Stimulated activated CD4-positive, alpha-beta T cell treated with anti-CD3 and anti-CD28 coated beads, Interleukin-2, amount 100 ng/mL, for 4 hours (primary cell): Measurements from ENCODE around the gene CASR.

ENCODE experiments used
- DNase-seq: peaks from one replicate; pipeline ENCODE4 v3.0.0-alpha.2; 2020; ENCODE audit warnings: low read depth

CASR gene

GRCh38 chr3:122215592-122216298 is 32.3 kb downstream of the CASR start:
- no peak for DNase-seq

- DNase-seq: no peak
These were observed 34.4 kb downstream of the CASR start for GRCh38 chr3:122217901-122218300.

- no peak for DNase-seq
These were observed 35.9 kb downstream of the CASR start for GRCh38 chr3:122219242-122219872.

GRCh38 chr3:122227036-122227781 is 43.7 kb downstream of the CASR start:
- DNase-seq: no peak

- no peak for DNase-seq
These were observed 46.7 kb downstream of the CASR start for GRCh38 chr3:122230174-122230573.

- no peak for DNase-seq
These were observed 48.1 kb downstream of the CASR start for GRCh38 chr3:122231465-122232157.

- DNase-seq: no peak
These were observed 49.0 kb downstream of the CASR start for GRCh38 chr3:122232485-122232884.

- no peak for DNase-seq
These were observed 49.9 kb downstream of the CASR start for GRCh38 chr3:122233101-122233952.

GRCh38 chr3:122234117-122234516 is 50.6 kb downstream of the CASR start:
- DNase-seq: no peak

- DNase-seq: no peak
These were observed 51.7 kb downstream of the CASR start for GRCh38 chr3:122235147-122235546.

GRCh38 chr3:122239112-122239511 is 55.6 kb downstream of the CASR start:
- no peak for DNase-seq

GRCh38 chr3:122245513-122246174 is 62.2 kb downstream of the CASR start:
- DNase-seq: no peak

GRCh38 chr3:122246199-122246598 is 62.7 kb downstream of the CASR start:
- no peak for DNase-seq

- no peak for DNase-seq
These were observed 63.8 kb downstream of the CASR start for GRCh38 chr3:122247087-122247824.

- DNase-seq: no peak
These were observed 64.3 kb downstream of the CASR start for GRCh38 chr3:122247825-122248185.

- DNase-seq: no peak
These were observed 68.0 kb downstream of the CASR start for GRCh38 chr3:122251428-122251827.

GRCh38 chr3:122253581-122253980 is 70.1 kb downstream of the CASR start:
- DNase-seq: no peak

- DNase-seq: no peak
These were observed 72.4 kb downstream of the CASR start for GRCh38 chr3:122255757-122256439.

GRCh38 chr3:122257644-122258364 is 74.3 kb downstream of the CASR start:
- DNase-seq: no peak
